Gastroesophageal sphincter (tissue), 3 donors: ENCODE measurements around the gene UCHL5.

ENCODE experiments used
- POLR2A ChIP-seq, 2 donors: fragments of 450-650 bp; IDR thresholded peaks; one replicate each; pipeline ENCODE4 v1.6.1; 2017; ENCODE audit warnings: antibody characterized with exemption in 2 of 2, mild to moderate bottlenecking in 2 of 2, moderate library complexity in 1 of 2
- TF ChIP-seq, protein P1 (sequence below), 4 experiments: fragments of 200-600 bp in 2 of 4; fragments of 450-650 bp in 2 of 4; sonication (generic) in 1 of 4; IDR thresholded peaks; one replicate each; pipeline ENCODE4 v1.5.1; 2017 to 2019; ENCODE audit warnings: antibody characterized with exemption in 4 of 4, mild to moderate bottlenecking in 2 of 4, moderate library complexity in 2 of 4

DNA sequence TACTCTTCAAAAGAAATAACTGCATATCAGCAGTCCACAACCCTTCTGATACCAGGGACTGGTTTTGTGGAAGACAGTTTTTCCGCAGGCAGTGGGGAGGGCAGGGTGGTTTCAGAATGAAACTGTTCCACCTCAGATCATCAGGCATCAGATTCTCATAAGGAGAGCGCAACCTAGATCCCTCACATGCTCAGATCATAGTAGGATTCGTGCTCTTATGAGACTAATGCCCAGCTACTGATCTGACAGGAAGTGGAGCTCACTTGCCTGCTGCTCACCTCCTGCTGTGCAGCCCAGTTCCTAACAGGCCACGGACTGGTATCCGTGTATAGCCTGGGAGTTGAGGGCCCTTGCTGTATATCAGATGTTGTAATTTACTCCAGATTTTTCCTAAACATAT lies 11.8 kb upstream of the UCHL5 start:
- TF ChIP-seq, protein P1, sequence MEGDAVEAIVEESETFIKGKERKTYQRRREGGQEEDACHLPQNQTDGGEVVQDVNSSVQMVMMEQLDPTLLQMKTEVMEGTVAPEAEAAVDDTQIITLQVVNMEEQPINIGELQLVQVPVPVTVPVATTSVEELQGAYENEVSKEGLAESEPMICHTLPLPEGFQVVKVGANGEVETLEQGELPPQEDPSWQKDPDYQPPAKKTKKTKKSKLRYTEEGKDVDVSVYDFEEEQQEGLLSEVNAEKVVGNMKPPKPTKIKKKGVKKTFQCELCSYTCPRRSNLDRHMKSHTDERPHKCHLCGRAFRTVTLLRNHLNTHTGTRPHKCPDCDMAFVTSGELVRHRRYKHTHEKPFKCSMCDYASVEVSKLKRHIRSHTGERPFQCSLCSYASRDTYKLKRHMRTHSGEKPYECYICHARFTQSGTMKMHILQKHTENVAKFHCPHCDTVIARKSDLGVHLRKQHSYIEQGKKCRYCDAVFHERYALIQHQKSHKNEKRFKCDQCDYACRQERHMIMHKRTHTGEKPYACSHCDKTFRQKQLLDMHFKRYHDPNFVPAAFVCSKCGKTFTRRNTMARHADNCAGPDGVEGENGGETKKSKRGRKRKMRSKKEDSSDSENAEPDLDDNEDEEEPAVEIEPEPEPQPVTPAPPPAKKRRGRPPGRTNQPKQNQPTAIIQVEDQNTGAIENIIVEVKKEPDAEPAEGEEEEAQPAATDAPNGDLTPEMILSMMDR (IDR thresholded peaks at IDR 0.05): no peak
- no peak for TF ChIP-seq POLR2A (IDR thresholded peaks at IDR 0.05)
